ENCODE measurements around the gene WAS.

Gene WAS

DNA sequence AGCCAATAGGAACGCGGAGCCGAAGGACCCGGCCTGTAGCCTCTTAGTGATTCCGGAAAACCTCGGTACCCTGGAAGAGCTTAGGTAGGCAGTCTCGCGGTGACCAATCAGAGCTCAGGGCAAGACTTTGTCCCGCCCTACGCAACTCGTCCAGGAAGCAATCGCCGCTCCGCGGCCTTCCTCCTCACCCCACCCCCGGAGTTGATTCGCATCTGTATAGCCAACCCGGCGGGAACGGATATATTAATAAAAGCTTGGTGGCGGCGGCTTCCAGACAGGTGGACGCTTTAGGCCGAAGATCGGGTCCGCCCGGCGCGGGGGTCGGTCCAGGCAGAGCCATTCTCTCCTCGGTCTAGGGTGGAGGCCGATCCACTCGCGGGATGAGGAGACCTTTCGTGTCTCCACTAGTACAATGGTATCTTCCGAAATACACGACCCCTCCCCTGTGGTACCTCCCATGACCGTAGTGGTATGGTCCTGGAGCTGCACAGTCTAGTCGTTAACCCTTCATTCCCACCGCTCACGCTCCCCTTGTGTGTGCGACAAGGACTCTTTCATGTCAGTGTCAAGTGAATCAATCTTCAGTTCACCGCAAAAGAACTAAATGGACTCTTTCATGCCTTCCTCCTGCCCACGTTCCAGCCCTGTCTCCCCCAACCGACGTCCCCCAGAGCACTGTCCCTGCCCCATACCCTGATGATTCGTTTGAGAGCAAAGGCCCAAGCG is 53.8 kb downstream of the WAS start:
- Histone ChIP-seq H3K4me3 (ENCODE audit: low read depth, low read length) (peak overlapping the region; percentile 87), H3K4me2 (ENCODE audit: low read length) (peak overlapping the region; percentile 84), H3K79me2 (no peaks in the 10 kb centered on the region), H2AFZ (peak overlapping the region; percentile 82), H3K27me3 (ENCODE audit: control insufficient read depth, insufficient read depth, low read length) (no peaks in the 10 kb centered on the region), H3K9ac (no peak overlapping the region), H3K9me3 (ENCODE audit: control insufficient read depth, low read length) (no peaks in the 10 kb centered on the region), H3K4me1 (peaks cover 3% of the 10 kb centered on the region), H3K36me3 (ENCODE audit: control insufficient read depth, insufficient read depth, low read length) (no peaks in the 10 kb centered on the region), H3K27ac (peak overlapping the region; percentile 88)
- TF ChIP-seq CTCF (IDR thresholded peaks at IDR 0.05): no peak

- H3K4me2 ChIP-seq (ENCODE audit: low read length): peak overlapping the region; percentile 84
- H3K27me3 ChIP-seq (ENCODE audit: control insufficient read depth, insufficient read depth, low read length): no peaks in the 10 kb centered on the region
- no peaks in the 10 kb centered on the region for H3K36me3 ChIP-seq (ENCODE audit: control insufficient read depth, insufficient read depth, low read length)
- peaks cover 3% of the 10 kb centered on the region for H3K4me1 ChIP-seq
- peak overlapping the region; percentile 87 for H3K4me3 ChIP-seq (ENCODE audit: low read depth, low read length)
- H3K9me3 ChIP-seq (ENCODE audit: control insufficient read depth, low read length): no peaks in the 10 kb centered on the region
- no peak for TF ChIP-seq CTCF (IDR thresholded peaks at IDR 0.05)
- H2AFZ ChIP-seq: peak overlapping the region; percentile 82
- peak overlapping the region; percentile 88 for H3K27ac ChIP-seq
- no peaks in the 10 kb centered on the region for H3K79me2 ChIP-seq
- no peak overlapping the region for H3K9ac ChIP-seq
These were observed 54.3 kb downstream of the WAS start for GRCh38 chrX:48737940-48738339.

All from parathyroid adenoma (tissue), 2 donors.